Endothelial cell of umbilical vein (primary cell): ENCODE data around the gene C14orf93. TPM values are rescaled to one million over a fixed set of nuclear protein-coding genes. Genes with fewer than 3 reads are reported as not detected.

Experiments
- BruUV-seq: library from RNA; stranded (reverse); fragments of 400-500 nt; replicated peaks from 2 replicates; lab custom pipeline; 2021; lab: Mats Ljungman, UMichigan
- CTCF ChIA-PET: fragments of 300-600, 350-600 bp; sonication (Branson Sonifier 250); formaldehyde crosslinking; loops from one replicate; lab custom pipeline; 2021; ENCODE audit warnings: antibody characterized with exemption, inconsistent platforms; lab: Charles Lee
- POLR2A ChIA-PET: fragments of 300-600, 350-600 bp; sonication (Branson Sonifier 250); formaldehyde crosslinking; loops from one replicate; lab custom pipeline; 2021; ENCODE audit warnings: antibody characterized with exemption, inconsistent platforms; lab: Charles Lee
- DNase-seq: peaks from one replicate; pipeline ENCODE4 v3.0.0-alpha.2; 2011; ENCODE audit warnings: low read depth, low spot score
- FAIRE-seq: peaks from 2 replicates; lab custom pipeline; 2011; peaks lifted over from hg19 to GRCh38; lab: Jason Lieb, UNC
- H2AFZ ChIP-seq: 2 replicates; pipeline ENCODE4 v1.6.0; 2012; ENCODE audit warnings: low read depth, low read length, control low read depth, inconsistent platforms
- H3K27ac ChIP-seq: 2 replicates; pipeline ENCODE4 v1.5.1; 2011; ENCODE audit warnings: low read depth, mild to moderate bottlenecking, control low read depth, low read length, moderate library complexity; ENCODE audit not compliant: insufficient read depth
- H3K27me3 ChIP-seq, 2 experiments: 2 replicates each; pipeline versions ENCODE4 v1.6.0 to v1.6.1; 2011; ENCODE audit warnings: low read length in 2 of 2, mixed read lengths in 1 of 2; ENCODE audit not compliant: control insufficient read depth in 2 of 2, insufficient read depth in 2 of 2
- H3K36me3 ChIP-seq, 2 experiments: 2 replicates in 1 of 2; 3 replicates in 1 of 2; pipeline ENCODE4 v1.5.1; 2011; ENCODE audit warnings: low read length in 2 of 2, mild to moderate bottlenecking in 1 of 2, moderate library complexity in 1 of 2; ENCODE audit not compliant: control insufficient read depth in 2 of 2, insufficient read depth in 2 of 2; ENCODE audit errors: extremely low read depth in 1 of 2
- H3K4me1 ChIP-seq: 3 replicates; pipeline ENCODE4 v1.5.1; 2011; ENCODE audit warnings: mild to moderate bottlenecking, low read length; ENCODE audit not compliant: control insufficient read depth, insufficient read depth; ENCODE audit errors: extremely low read depth
- H3K4me2 ChIP-seq: 2 replicates; pipeline ENCODE4 v1.6.1; 2011; ENCODE audit warnings: low read length, control low read depth, mixed read lengths; ENCODE audit not compliant: insufficient read depth
- H3K4me3 ChIP-seq, 3 experiments: fragments of 200-600 bp in 1 of 3; sonication (generic), shearing (Covaris generic) in 1 of 3; replicated peaks in 1 of 3; 2 replicates each; pipeline ENCODE4 v1.5.1; 2011 to 2016; ENCODE audit warnings: control low read depth in 3 of 3, low read length in 3 of 3, mild to moderate bottlenecking in 2 of 3, inconsistent platforms in 1 of 3, low read depth in 1 of 3, moderate library complexity in 1 of 3; ENCODE audit not compliant: insufficient read depth in 1 of 3
- H3K79me2 ChIP-seq: 2 replicates; pipeline ENCODE4 v1.6.0; 2012; ENCODE audit warnings: low read length, inconsistent platforms; ENCODE audit not compliant: control insufficient read depth, insufficient read depth
- H3K9ac ChIP-seq: replicated peaks from 2 replicates; pipeline ENCODE3; 2011; ENCODE audit warnings: low read length, control low read depth; ENCODE audit not compliant: insufficient read depth; ENCODE audit errors: extremely low read depth
- H3K9me1 ChIP-seq: replicated peaks from 3 replicates; pipeline ENCODE4 v1.6.0; 2011; ENCODE audit warnings: mild to moderate bottlenecking, low read length; ENCODE audit not compliant: control insufficient read depth, insufficient read depth; ENCODE audit errors: extremely low read depth
- H3K9me3 ChIP-seq: replicated peaks from 2 replicates; pipeline ENCODE4 v1.5.1; 2012; ENCODE audit warnings: low read length, inconsistent platforms; ENCODE audit not compliant: control insufficient read depth, insufficient read depth
- H4K20me1 ChIP-seq: replicated peaks from 2 replicates; pipeline ENCODE3; 2011; ENCODE audit warnings: mild to moderate bottlenecking, low read length; ENCODE audit not compliant: control insufficient read depth, insufficient read depth; ENCODE audit errors: extremely low read depth
- CTCF ChIP-seq, 2 donors: IDR thresholded peaks; 1 replicate in 1 of 2; 2 replicates in 1 of 2; pipeline ENCODE4 v1.5.1; 2011; ENCODE audit warnings: low read length in 2 of 2, mild to moderate bottlenecking in 2 of 2, moderate library complexity in 2 of 2, control low read depth in 1 of 2, inconsistent platforms in 1 of 2, low read depth in 1 of 2; ENCODE audit not compliant: insufficient read depth in 1 of 2; ENCODE audit errors: extremely low read depth in 1 of 2
- EZH2 ChIP-seq: IDR thresholded peaks from 2 replicates; pipeline ENCODE4 v1.6.1; 2012; ENCODE audit warnings: borderline replicate concordance, low read depth, mild to moderate bottlenecking, moderate library complexity, low read length, inconsistent platforms; ENCODE audit not compliant: severe bottlenecking
- FOS ChIP-seq: IDR thresholded peaks from 2 replicates; pipeline ENCODE4 v1.6.1; 2011; ENCODE audit warnings: mild to moderate bottlenecking, low read length, moderate library complexity, borderline replicate concordance; ENCODE audit not compliant: insufficient read depth
- GATA2 ChIP-seq: IDR thresholded peaks from 2 replicates; pipeline ENCODE4 v1.7.0; 2011; ENCODE audit warnings: low read depth, mild to moderate bottlenecking, moderate library complexity, mixed read lengths, low read length; ENCODE audit not compliant: insufficient read length, insufficient read depth
- JUN ChIP-seq: IDR thresholded peaks from 2 replicates; pipeline ENCODE4 v1.6.1; 2011; ENCODE audit warnings: borderline replicate concordance, low read depth; ENCODE audit not compliant: insufficient read length, insufficient read depth
- MAX ChIP-seq: IDR thresholded peaks from 2 replicates; pipeline ENCODE4 v1.6.1; 2011; ENCODE audit not compliant: insufficient read depth, insufficient read length
- MYC ChIP-seq: IDR thresholded peaks from one replicate; pipeline ENCODE4 v1.6.1; 2011; ENCODE audit warnings: mild to moderate bottlenecking, low read depth, low read length
- POLR2A ChIP-seq: IDR thresholded peaks from 2 replicates; pipeline ENCODE4 v1.6.1; 2012; ENCODE audit warnings: low read depth, mild to moderate bottlenecking, control low read depth, low read length
- POLR2AphosphoS5 ChIP-seq: IDR thresholded peaks from 2 replicates; pipeline ENCODE4 v1.6.1; 2012; ENCODE audit warnings: low read depth, mild to moderate bottlenecking, control low read depth, low read length, moderate library complexity; ENCODE audit not compliant: insufficient read depth
- dilution Hi-C: fragments of 300-500 bp; cut with MboI; formaldehyde crosslinking; loops from one replicate; pipeline ENCODE4 v1.15.0; 2019; ENCODE audit warnings: low sequenced_read_pairs; ENCODE audit not compliant: extremely low pct_ligation_motif_present
- intact Hi-C: fragments of 100-400 bp; cut with micrococcal nuclease; formaldehyde crosslinking; loops from one replicate; pipeline ENCODE4 v1.10.0; 2022
- polyA plus RNA-seq, 4 experiments: library from polyadenylated mRNA; depleted of rRNA in 3 of 4; stranded (reverse) in 3 of 4; unstranded in 1 of 4; fragments of >200 nt; gene quantifications; 2 replicates each; pipeline versions ENCODE4 v1.2.1 to v1.2.3, GENCODE V29; 2011 to 2012; ENCODE audit warnings: missing spikeins in 1 of 4
- total RNA-seq: library from RNA; stranded (reverse); gene quantifications from 2 replicates; pipeline ENCODE4 v1.2.3, GENCODE V29; 2021

Gene C14orf93
- total and polyA plus RNA-seq, 2 donors (not counting 3 experiments of a cell fraction or from before 2014, with no cell fraction given) = 7.1 to 9.2 TPM

- Histone ChIP-seq H3K4me3 (no peak overlapping the region), H4K20me1 (no peaks in the 10 kb centered on the region), H3K9me1 (no peaks in the 10 kb centered on the region), H3K9me3 (no peaks in the 10 kb centered on the region), H2AFZ (no peak overlapping the region), H3K79me2 (no peaks in the 10 kb centered on the region), H3K36me3 (peaks cover 30 to 32% of the 10 kb centered on the region in 2 experiments), H3K9ac (no peak overlapping the region), H3K4me2 (no peak overlapping the region), H3K4me1 (peaks cover 13% of the 10 kb centered on the region), H3K27me3 (no peaks in the 10 kb centered on the region), H3K27ac (no peak overlapping the region)
- no TSS peak for BruUV-seq
- no peak for FAIRE-seq
- intact Hi-C loops (no loop called here), dilution Hi-C loops (no loop called here)
- ChIA-PET POLR2A (no interaction called here), CTCF (interaction anchor here (1.0 to 8.7 kb wide), 4 partner anchors 11 to 36 kb away, joined by 3 to 125 read pairs (median 28); partner anchors contain the start of gene AJUBA)
- no peak for DNase-seq
- TF ChIP-seq MAX (no peak), JUN (no peak)
Measured at GRCh38 chr14:22971152-22971551, 38.8 kb downstream of the C14orf93 start.

GRCh38 chr14:22966783-22967269 lies 43.1 kb downstream of the C14orf93 start:
- no peaks in the 10 kb centered on the region for H3K79me2 ChIP-seq
- ChIA-PET CTCF (interaction anchor here (1.5 to 1.8 kb wide), 2 partner anchors 20 to 26 kb away, joined by 4 to 7 read pairs; no protein-coding TSS in a partner anchor), POLR2A (no interaction called here)
- dilution Hi-C loops (no loop called here), intact Hi-C loops (no loop called here)
- H3K36me3 ChIP-seq = peaks cover 4 to 9% of the 10 kb centered on the region in 2 experiments
- no peaks in the 10 kb centered on the region for H4K20me1 ChIP-seq
- DNase-seq (no peak), FAIRE-seq (no peak)
- peak overlapping the region; percentile 31 for H3K4me2 ChIP-seq
- no TSS peak for BruUV-seq
- no peak overlapping the region for H3K4me3 ChIP-seq
- no peaks in the 10 kb centered on the region for H3K27me3 ChIP-seq
- no peak overlapping the region for H3K27ac ChIP-seq
- H3K4me1 ChIP-seq = peaks cover 3% of the 10 kb centered on the region
- no peak overlapping the region for H2AFZ ChIP-seq
- no peaks in the 10 kb centered on the region for H3K9me1 ChIP-seq
- H3K9ac ChIP-seq = no peak overlapping the region
- H3K9me3 ChIP-seq = no peaks in the 10 kb centered on the region
- TF ChIP-seq POLR2A (no peak), POLR2AphosphoS5 (no peak), MYC (no peak), JUN (no peak), CTCF (IDR thresholded peaks at IDR 0.05; ENCODE audit: extremely low read depth in 1 of 2, insufficient read depth in 1 of 2, low read depth in 1 of 2, low read length in 2 of 2) (no peak), MAX (no peak), GATA2 (no peak), EZH2 (no peak), FOS (no peak)
